ENCODE measurements around the gene MIPOL1. TPM values are rescaled to one million over a fixed set of nuclear protein-coding genes. Genes with fewer than 3 reads are reported as not detected.

Gene MIPOL1
- polyA plus RNA-seq, 3 donors = 8.8 to 14.9 (median 10.9) TPM

- no peak for DNase-seq
Measured at GRCh38 chr14:37587131-37587803, 389.5 kb downstream of the MIPOL1 start.

- DNase-seq = no peak
Measured at GRCh38 chr14:37587881-37588666, 390.3 kb downstream of the MIPOL1 start.

GRCh38 chr14:37588667-37588955 is 390.9 kb downstream of the MIPOL1 start:
- no peak for DNase-seq

DNA sequence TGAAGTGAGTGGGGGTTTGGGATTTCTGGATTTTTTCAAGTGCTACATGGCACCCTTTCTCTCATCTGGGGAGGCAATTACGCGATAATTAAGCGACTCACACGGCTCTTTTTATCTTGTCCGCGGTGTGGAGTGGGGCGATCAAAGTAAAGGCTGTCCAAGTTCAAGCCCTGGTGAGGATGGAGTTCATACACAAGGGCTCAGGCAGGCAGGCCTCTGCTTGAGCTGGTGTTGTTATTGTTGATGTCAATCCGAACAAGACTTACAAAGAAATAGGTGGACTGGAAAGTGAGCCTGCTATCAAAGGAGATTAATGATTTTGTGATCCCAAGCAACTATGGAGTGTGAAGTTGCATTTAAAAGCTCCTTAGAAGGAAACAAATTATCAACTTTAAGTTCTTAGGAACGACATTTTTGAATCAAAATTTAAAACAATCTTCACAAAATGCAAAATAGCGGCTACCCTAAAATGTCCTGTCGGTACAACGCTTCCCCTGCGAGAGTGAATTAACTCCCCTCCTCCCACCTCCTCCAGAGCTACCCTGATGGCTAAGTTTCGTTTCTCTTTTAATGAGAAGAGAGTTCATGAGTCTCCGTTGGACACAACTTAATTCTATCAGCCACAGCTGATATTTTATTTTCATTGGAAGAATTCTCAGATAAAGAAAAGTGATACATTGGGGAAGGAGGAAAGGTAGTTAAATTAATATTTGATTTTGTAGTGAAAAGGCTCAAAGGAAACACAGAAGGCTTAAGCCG is 391.4 kb downstream of the MIPOL1 start:
- DNase-seq = no peak

DNA sequence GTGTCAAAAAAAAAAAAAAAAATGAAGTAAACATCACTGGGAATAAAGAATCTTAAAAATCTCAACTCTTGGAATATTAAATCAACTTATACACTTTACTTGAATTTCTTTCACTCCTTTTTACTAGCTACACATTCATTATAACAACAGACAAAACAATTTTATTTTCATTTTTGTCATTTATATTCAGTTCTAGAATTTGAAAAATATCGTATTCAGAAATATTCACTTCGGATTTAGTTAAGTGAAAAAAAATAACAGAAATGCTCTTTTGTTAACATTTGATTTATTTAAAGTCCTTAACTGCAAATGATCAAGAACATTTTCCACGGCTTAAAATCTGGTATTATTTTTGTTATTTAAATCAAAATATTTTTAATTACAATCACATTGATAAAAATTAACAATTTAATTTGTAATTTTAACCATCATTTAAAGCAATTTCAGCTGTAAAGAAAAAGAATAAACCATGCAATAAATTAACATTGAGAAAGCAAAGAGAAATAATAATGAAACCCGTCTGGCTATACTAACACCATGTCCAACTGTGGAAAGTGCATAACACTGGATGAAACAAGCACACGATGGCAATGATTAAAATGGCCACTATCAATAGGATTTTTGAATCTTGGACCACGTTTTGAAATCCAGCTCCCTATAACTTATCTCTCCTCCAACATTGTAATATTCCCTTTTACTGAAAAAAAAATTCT is 392.1 kb downstream of the MIPOL1 start:
- no peak for DNase-seq

GRCh38 chr14:37590428-37591139 is 392.8 kb downstream of the MIPOL1 start:
- DNase-seq = no peak

GRCh38 chr14:37591311-37591940 is 393.7 kb downstream of the MIPOL1 start:
- DNase-seq = no peak

- no peak for DNase-seq
Measured at GRCh38 chr14:37591941-37592481, 394.3 kb downstream of the MIPOL1 start.

DNA sequence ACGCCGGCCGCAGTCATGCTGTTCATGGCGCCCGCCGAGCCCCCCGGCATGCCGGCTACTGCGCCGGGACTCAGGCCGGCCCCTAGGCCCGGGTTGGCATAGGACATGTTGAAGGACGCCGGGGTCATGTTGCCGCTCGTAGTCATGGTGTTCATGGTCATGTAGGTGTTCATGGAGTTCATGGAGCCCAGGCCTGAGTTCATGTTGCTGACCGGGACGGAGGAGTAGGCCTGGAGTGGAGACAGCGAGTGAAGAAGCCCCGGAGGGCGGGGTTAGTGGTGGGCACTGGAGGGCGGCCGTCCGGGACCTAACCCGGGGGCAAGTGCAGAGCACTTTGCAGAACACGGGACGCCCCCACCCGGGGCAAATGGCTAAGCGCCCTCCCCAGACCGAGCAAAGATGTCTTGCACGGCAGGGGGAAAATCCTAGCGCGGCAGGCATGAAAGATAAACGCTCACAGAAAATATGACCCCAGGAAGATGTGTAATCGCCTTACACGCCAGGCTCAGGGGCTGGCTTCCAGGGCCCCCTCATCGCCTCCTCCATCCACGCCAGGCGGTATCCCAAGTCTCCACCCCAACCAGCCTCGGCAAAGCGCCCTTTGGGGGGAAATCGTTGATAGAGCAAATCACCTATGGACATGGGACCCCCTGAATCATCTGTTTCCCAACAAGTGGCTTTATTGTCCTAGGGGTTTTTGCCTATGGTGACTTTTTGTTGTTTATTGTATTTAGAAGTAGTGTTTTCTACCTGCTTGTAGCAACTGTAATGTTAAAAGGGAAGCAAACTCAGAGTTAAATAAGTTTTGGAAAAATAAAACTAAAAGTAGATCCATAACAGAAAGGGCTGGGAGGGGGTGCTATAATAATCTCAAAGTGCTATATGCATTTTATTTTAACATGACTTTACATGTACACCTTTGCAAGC is 395.0 kb downstream of the MIPOL1 start:
- no peak for DNase-seq

GRCh38 chr14:37593511-37594237 is 395.9 kb downstream of the MIPOL1 start:
- DNase-seq = no peak

- DNase-seq = peak; percentile 87
Measured at GRCh38 chr14:37594238-37594970, 396.7 kb downstream of the MIPOL1 start.

GRCh38 chr14:37594971-37595808 is 397.5 kb downstream of the MIPOL1 start, which contains the start of the genes FOXA1 and TTC6:
FOXA1 (minus strand) TSS chr14:37595249; CDS start chr14:37594972, 277 bp downstream.
TTC6 (plus strand) TSS chr14:37595629; CDS start chr14:37622065, 26,436 bp downstream.
- DNase-seq = no peak

DNA sequence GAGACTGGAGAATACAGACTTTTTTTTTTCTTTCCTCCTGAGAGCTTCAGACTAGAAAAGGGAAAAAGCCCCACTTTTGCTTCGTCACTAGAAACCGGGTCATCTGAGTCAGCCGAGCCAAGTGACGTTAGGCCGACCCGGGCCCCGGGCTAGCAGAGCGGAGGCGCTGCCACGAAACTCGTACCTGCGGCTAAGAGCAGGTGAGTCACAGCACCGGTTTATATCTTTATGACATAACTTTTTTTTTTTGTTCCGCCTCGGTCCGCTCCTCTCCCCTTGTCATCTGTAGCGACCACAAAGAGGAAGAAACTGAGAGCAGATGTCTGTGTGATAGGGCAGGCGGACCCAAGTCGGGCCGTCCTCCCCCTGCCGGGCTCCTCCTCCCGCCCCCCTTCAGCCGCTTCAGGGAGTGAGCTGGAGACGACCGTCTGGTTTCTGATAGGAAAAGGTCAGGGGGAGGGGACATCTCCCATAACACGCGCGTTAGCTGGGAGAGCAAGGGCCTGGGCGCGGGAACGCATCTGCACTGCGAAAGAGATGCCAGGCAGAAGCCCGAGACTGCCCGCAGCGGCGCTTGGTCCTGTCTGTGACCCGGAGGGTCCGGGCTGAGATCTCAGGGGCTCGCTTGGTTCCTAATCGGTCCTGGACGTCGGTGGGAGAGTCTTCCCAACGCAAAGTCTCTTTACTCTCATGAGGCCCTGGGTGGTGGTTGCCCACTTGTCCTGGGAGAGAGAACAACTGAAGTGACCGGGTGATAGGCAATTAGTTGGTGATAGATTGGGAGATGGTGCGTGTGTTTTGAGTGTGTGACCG is 398.3 kb downstream of the MIPOL1 start:
- DNase-seq = no peak

GRCh38 chr14:37596790-37597472 is 399.2 kb downstream of the MIPOL1 start:
- no peak for DNase-seq

- no peak for DNase-seq
Measured at GRCh38 chr14:37597538-37597913, 399.8 kb downstream of the MIPOL1 start.
